Upper lobe of right lung (tissue), 1 donor: ENCODE data around the gene CDH13. TPM values are rescaled to one million over a fixed set of nuclear protein-coding genes. Genes with fewer than 3 reads are reported as not detected.

Experiments
- ATAC-seq: fragments of 200-7000 bp; cut with Tn5 transposase; one replicate; pipeline ENCODE4 v1.9.1; 2020; ENCODE audit warnings: mild to moderate bottlenecking, moderate library complexity
- DNase-seq: peaks from one replicate; pipeline ENCODE4 v3.0.0-alpha.2; 2020
- H3K27ac ChIP-seq: fragments of 200-600 bp; one replicate; pipeline ENCODE4 v1.8.0; 2022
- H3K27me3 ChIP-seq: fragments of 200-600 bp; one replicate; pipeline ENCODE4 v1.8.0; 2022; ENCODE audit warnings: mild to moderate bottlenecking
- H3K36me3 ChIP-seq: fragments of 200-600 bp; one replicate; pipeline ENCODE4 v1.8.0; 2022
- H3K4me1 ChIP-seq: fragments of 200-600 bp; one replicate; pipeline ENCODE4 v1.8.0; 2022
- H3K4me3 ChIP-seq: fragments of 200-600 bp; one replicate; pipeline ENCODE4 v1.8.0; 2022; ENCODE audit warnings: mild to moderate bottlenecking
- H3K9me3 ChIP-seq: fragments of 200-600 bp; one replicate; pipeline ENCODE4 v1.8.0; 2022
- CTCF ChIP-seq: fragments of 200-600 bp; IDR thresholded peaks from one replicate; pipeline ENCODE4 v1.8.0; 2022; ENCODE audit warnings: antibody characterized with exemption
- intact Hi-C: fragments of 100-400 bp; cut with DNase I; formaldehyde crosslinking; loops from one replicate; pipeline ENCODE4 v1.11.0; 2022
- total RNA-seq: library from RNA; stranded (reverse); fragmentation: NEBNext Ultra II Directional; extraction: Animal tissue kit (Norgen Biotek cat#: 25700); gene quantifications from one replicate; pipeline ENCODE4 v1.2.1, GENCODE V29; 2021
- donor health status: DM: no; HTN: yes; CAD: no; lungs with severe emphysema.

CDH13 gene
- total RNA-seq, 1 donor from 2014 or later, result 27.2 TPM

- ATAC-seq (peak; percentile 36), DNase-seq (no peak)
- H3K27ac ChIP-seq, result no peak overlapping the region
- intact Hi-C loops, result no loop called here
- no peaks in the 10 kb centered on the region for H3K27me3 ChIP-seq
- H3K4me3 ChIP-seq, result no peak overlapping the region
- TF ChIP-seq CTCF, result no peak
- no peaks in the 10 kb centered on the region for H3K9me3 ChIP-seq
- H3K36me3 ChIP-seq, result no peaks in the 10 kb centered on the region
- no peaks in the 10 kb centered on the region for H3K4me1 ChIP-seq
Observed at GRCh38 chr16:82936941-82937551, 310.3 kb downstream of the CDH13 start.

GRCh38 chr16:82937926-82938520 lies 311.3 kb downstream of the CDH13 start:
- Histone ChIP-seq H3K36me3 (no peaks in the 10 kb centered on the region), H3K4me3 (no peak overlapping the region), H3K27ac (no peak overlapping the region), H3K4me1 (no peaks in the 10 kb centered on the region), H3K9me3 (no peaks in the 10 kb centered on the region), H3K27me3 (no peaks in the 10 kb centered on the region)
- ATAC-seq, result no peak
- no peak for TF ChIP-seq CTCF
- intact Hi-C loops, result no loop called here
- no peak for DNase-seq

GRCh38 chr16:82943371-82943770 lies 316.6 kb downstream of the CDH13 start:
- no peaks in the 10 kb centered on the region for H3K27me3 ChIP-seq
- intact Hi-C loops, result no loop called here
- ATAC-seq, result no peak
- H3K9me3 ChIP-seq, result no peaks in the 10 kb centered on the region
- H3K4me3 ChIP-seq, result no peak overlapping the region
- H3K36me3 ChIP-seq, result no peaks in the 10 kb centered on the region
- H3K4me1 ChIP-seq, result no peaks in the 10 kb centered on the region
- DNase-seq, result no peak
- no peak overlapping the region for H3K27ac ChIP-seq
- no peak for TF ChIP-seq CTCF

GRCh38 chr16:82945420-82946101 lies 318.8 kb downstream of the CDH13 start:
- Histone ChIP-seq H3K9me3 (no peaks in the 10 kb centered on the region), H3K36me3 (no peaks in the 10 kb centered on the region), H3K27me3 (no peaks in the 10 kb centered on the region), H3K4me1 (no peaks in the 10 kb centered on the region), H3K4me3 (no peak overlapping the region), H3K27ac (no peak overlapping the region)
- no peak for DNase-seq
- ATAC-seq, result no peak
- TF ChIP-seq CTCF, result no peak
- intact Hi-C loops, result no loop called here

GRCh38 chr16:82947698-82948097 lies 320.9 kb downstream of the CDH13 start:
- H3K27me3 ChIP-seq, result no peaks in the 10 kb centered on the region
- no peaks in the 10 kb centered on the region for H3K9me3 ChIP-seq
- no peaks in the 10 kb centered on the region for H3K4me1 ChIP-seq
- no peak overlapping the region for H3K27ac ChIP-seq
- ATAC-seq, result no peak
- H3K4me3 ChIP-seq, result no peak overlapping the region
- DNase-seq, result no peak
- no peaks in the 10 kb centered on the region for H3K36me3 ChIP-seq
- intact Hi-C loops, result no loop called here
- TF ChIP-seq CTCF, result no peak
